HG03354 (cell line): ENCODE measurements around the gene TLN1.

ENCODE experiments used
- ATAC-seq: cut with Tn5 transposase; IDR thresholded peaks from one replicate; pipeline ENCODE4 v1.9.1; 2021; ENCODE audit warnings: mild to moderate bottlenecking; ENCODE audit not compliant: unreplicated experiment, poor library complexity, severe bottlenecking

TLN1 gene

GRCh38 chr9:35652829-35653209 lies 79.2 kb downstream of the TLN1 start:
- no peak for ATAC-seq

GRCh38 chr9:35651956-35652828 lies 79.8 kb downstream of the TLN1 start:
- ATAC-seq: no peak

DNA sequence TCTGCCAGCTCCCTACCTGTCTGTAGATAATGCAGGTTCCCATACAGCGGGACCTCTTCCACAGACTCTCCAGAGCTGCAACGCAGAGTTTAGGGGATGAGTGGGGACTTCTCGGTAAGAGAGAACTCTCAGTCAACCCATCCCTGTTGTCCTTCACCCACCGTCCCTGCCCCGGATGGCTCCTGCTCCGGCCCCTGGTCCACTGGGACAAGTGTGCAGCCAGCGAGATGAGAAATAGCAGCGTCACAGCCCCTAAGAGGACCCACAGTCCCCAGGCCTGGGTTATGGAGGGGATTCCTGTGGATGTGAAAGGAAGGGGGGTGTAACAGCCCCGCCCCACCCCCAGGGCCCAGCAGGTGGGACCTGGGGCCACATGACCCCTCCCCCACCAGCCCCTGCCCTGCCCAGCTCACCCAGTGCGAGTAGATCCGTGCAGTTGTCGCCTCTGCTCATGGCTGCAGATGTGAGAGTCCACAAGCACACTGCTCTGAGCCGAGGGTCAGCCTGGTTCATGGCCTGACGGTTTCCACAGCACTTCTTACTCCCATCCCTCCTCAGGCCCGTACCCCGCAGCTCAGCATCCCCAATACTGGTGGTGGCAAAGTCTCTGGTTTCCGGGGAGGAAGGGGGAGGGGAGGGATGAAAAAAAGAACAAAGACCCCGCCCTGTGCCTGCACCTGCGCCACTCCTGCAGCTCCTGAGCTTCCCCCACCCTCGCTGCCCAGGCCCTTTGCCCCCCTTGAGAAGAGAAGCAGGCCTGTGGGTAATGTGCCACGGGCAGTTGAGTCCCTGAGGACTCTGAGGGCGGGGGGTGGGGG lies 81.4 kb downstream of the TLN1 start, which contains the start of gene SIT1:
TSS of gene SIT1 (minus strand) at position 591 of the 818 bp plus-strand sequence. CDS start at position 513, 78 bp downstream.
- no peak for ATAC-seq

DNA sequence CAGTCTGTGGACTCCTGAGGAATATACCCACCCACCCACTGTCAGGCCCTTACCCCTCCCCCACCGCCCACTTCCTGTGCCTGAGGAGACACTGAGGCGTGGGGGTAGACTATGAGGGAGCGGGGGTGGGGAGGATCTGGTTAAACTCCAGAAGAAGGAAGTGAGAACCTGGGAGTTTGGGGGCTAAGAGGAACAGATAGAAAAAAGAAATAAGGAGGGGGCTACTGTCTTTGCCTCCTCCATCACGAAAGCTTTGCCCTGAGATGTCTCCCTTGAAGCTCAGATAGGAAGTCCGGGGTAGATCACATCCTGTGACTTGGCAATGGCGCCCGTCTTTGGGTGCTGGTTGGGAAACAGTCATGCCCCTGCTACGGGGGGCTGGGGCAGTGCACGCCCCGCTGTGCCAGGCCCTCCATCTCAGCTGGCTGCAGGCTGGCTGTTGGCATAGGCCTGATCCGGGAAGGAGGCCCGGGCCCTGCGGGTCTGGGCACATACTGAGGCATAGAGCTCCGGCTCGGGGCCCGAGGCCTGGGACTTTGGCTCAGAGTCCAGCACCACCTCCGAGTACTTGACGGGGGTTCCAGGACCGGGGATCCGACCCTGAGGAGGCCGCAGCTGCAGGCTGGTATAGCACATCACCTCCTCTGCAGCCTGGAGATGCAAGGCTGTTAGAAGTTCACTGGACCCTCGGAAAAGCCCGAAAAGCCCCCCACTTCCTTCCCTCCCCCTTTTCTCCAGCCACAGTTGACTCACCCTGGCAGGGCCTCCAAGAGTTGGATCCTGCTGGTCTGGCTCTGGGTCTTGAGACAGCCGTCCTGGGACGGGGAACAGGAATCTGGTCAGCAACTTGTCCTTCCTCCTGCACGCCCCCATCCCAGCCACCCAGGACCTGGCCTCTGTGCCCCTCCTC lies 82.3 kb downstream of the TLN1 start:
- no peak for ATAC-seq
